Thymus (tissue), 11 donors: ENCODE data around the gene MREG. TPM values are rescaled to one million over a fixed set of nuclear protein-coding genes. Genes with fewer than 3 reads are reported as not detected.
"Not testable (repeated sequence)": the region's sequence is repeated elsewhere in the genome, so short reads cannot be mapped to it uniquely, and the experiment has no call there.

Experiments used
- DNase-seq, 9 donors: peaks; one replicate each; pipeline ENCODE4 v3.0.0-alpha.2; 2013; ENCODE audit warnings: low spot score in 9 of 9, low read depth in 6 of 9, missing footprints in 1 of 9
- H3K27ac ChIP-seq, 2 donors: one replicate each; pipeline ENCODE4 v1.5.1; 2013; ENCODE audit warnings: control low read depth in 1 of 2, low read depth in 1 of 2, low read length in 1 of 2, mild to moderate bottlenecking in 1 of 2, moderate library complexity in 1 of 2
- H3K27me3 ChIP-seq, 2 donors: one replicate each; pipeline ENCODE4 v1.5.1; 2013; ENCODE audit warnings: low read length in 1 of 2; ENCODE audit not compliant: control insufficient read depth in 2 of 2, insufficient read depth in 1 of 2
- H3K36me3 ChIP-seq, 2 donors: one replicate each; pipeline ENCODE4 v1.5.1; 2013; ENCODE audit warnings: low read length in 1 of 2, mild to moderate bottlenecking in 1 of 2, moderate library complexity in 1 of 2; ENCODE audit not compliant: control insufficient read depth in 2 of 2, insufficient read depth in 2 of 2
- H3K4me1 ChIP-seq, 2 donors: one replicate each; pipeline ENCODE4 v1.5.1; 2013; ENCODE audit warnings: low read length in 2 of 2; ENCODE audit not compliant: control insufficient read depth in 2 of 2, insufficient read depth in 2 of 2
- H3K4me3 ChIP-seq, 2 donors: one replicate each; pipeline ENCODE4 v1.5.1; 2013; ENCODE audit warnings: low read length in 2 of 2, control low read depth in 1 of 2, mild to moderate bottlenecking in 1 of 2
- H3K9me3 ChIP-seq, 2 donors: one replicate each; pipeline ENCODE4 v1.5.1; 2013; ENCODE audit warnings: low read length in 1 of 2, mild to moderate bottlenecking in 1 of 2; ENCODE audit not compliant: control insufficient read depth in 2 of 2, insufficient read depth in 1 of 2
- WGBS: extraction: QIAGEN DNeasy Blood & Tissue Kit; methylation state at CpG from one replicate; pipeline ENCODE4 v1.1.7; 2013; 5-methylcytosine and 5-hydroxymethylcytosine counted together
- polyA plus RNA-seq: library from polyadenylated mRNA; stranded (reverse); fragments of 200-250 nt; gene quantifications from one replicate; pipeline ENCODE4 v1.2.3, GENCODE V29; 2013
- total RNA-seq: library from RNA; stranded (reverse); fragments of 120-200 nt; gene quantifications from one replicate; pipeline ENCODE4 v1.2.4, GENCODE V29; 2013
- donor health status: healthy.

The MREG gene
- total and polyA plus RNA-seq, 2 donors = 16.3 to 19.7 TPM

DNA sequence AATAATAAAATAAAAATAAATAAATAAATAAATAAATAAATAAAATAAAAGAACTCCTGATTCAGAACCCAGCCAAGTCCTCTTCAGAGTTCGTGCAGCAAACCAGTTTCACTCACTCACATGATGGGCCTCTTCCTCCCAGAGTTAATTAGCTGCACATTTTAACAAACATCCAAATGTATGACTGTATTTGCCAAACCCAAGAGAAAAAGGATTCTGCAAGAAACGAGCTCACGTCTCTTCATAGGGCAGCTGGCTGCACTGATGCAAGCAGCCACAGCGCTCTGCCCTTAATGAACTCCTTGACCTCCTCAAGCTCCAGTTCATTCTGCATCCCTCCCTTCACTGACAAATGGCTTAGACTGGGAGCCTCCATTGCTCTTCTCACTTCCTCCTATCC, 55.1 kb downstream of the MREG start:
- no peaks in the 10 kb centered on the region for H3K9me3 ChIP-seq
- WGBS = 98% methylated on average over 4 of the region's 4 CpGs
- no peak overlapping the region for H3K27ac ChIP-seq
- no peaks in the 10 kb centered on the region for H3K4me1 ChIP-seq
- peaks cover 0 to 2% of the 10 kb centered on the region in 2 donors for H3K36me3 ChIP-seq
- no peaks in the 10 kb centered on the region for H3K27me3 ChIP-seq
- DNase-seq = no peak
- H3K4me3 ChIP-seq = no peak overlapping the region

DNA sequence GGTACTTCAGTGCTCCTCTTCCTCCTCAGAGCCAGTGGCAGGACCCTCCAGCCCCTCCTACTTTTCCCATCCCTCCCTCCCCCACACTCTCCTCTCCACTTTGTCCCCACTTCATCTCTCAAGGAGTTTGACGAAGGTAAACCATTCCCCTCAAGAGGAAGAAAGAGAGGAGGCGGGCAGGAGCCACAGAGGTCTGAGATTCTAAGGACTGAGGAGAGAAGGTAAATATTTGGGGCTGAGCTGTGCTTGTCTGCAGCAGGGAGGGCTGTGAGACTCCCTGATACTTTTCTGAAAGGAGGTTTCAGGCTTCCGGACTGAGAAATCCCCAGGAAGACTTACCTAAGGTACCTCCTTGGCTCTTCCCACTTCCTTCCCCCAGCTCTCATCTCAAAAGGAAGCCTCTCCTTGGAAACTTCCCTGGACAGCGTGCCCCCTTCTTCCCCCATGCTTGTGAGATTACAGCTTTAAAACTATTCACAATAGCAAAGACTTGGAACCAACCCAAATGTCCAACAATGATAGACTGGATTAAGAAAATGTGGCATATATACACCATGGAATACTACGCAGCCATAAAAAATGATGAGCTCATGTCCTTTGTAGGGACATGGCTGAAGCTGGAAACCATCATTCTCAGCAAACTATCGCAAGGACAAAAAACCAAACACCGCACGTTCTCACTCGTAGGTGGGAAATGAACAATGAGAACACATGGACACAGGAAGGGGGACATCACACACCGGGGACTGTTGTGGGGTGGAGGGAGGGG, 55.8 kb downstream of the MREG start:
- H3K27ac ChIP-seq, H3K27me3 ChIP-seq, H3K36me3 ChIP-seq, DNase-seq, H3K9me3 ChIP-seq, H3K4me3 ChIP-seq, H3K4me1 ChIP-seq: not testable (repeated sequence)
- 96% methylated on average over 10 of the region's 10 CpGs for WGBS

DNA sequence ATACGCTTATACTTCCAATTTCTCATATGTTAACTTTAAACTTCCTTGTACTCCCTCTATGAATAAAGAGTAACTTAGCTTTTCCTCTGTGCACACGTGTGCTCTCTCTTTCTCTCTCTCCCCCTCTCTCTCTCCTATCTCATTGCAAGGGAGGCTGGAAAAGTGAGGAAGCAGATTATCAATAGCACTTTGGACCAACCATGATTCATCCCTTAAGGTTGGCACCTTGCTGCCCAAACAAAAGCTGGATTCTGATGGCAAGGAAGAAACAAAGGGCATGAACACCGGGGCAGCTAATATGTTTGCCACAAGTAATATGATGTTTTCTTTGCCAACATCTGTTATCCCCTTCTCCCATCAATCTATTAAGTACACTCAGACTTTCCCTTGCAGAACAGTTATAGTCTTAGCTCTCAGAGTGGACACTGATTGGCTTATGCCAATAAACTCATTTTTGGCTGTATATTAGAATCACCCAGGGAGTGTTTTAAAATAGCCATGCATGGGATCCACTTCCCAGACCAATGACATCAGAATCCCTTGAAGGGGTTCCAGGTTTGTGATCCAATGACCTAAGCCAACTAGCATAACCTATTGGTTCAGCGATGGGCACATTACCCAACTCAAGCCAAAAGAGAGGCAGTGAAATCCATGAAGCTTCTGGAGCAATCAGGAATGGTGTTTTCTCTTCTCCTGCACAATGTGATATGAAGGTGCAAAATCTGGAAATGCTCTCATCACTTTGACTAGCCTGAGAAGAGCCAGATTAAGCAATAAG, 60.3 kb downstream of the MREG start:
- no peaks in the 10 kb centered on the region for H3K9me3 ChIP-seq
- 97% methylated on average over 4 of the region's 4 CpGs for WGBS
- no peaks in the 10 kb centered on the region for H3K27me3 ChIP-seq
- H3K27ac ChIP-seq = no peak overlapping the region
- no peaks in the 10 kb centered on the region for H3K4me1 ChIP-seq
- peaks cover 0 to 2% of the 10 kb centered on the region in 2 donors for H3K36me3 ChIP-seq
- DNase-seq = no peak
- H3K4me3 ChIP-seq = no peak overlapping the region

DNA sequence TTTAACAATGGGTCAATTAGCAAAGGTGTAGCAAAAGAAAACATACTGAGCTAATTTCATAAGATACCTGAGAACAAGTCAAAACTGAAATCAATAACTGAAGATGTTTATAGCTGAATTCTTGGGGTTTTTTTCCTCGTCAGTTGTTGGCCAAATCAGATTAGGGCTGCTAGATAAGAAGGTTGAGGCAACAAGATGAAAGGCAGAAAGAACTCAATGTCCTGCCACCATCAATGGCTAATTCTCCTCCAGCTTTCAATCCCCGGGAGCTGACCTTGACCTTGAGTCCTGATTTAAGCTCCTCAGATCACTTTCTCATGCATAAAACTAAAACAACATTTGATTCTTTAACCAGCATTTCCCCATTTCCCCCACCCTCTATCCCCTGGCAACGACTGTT, 61.8 kb downstream of the MREG start:
- Histone ChIP-seq H3K27me3 (no peaks in the 10 kb centered on the region), H3K27ac (no peak overlapping the region), H3K4me1 (no peaks in the 10 kb centered on the region), H3K4me3 (no peak overlapping the region), H3K9me3 (no peaks in the 10 kb centered on the region), H3K36me3 (no peaks in the 10 kb centered on the region)
- DNase-seq = no peak
- WGBS = 96% methylated on average over 3 of the region's 3 CpGs

DNA sequence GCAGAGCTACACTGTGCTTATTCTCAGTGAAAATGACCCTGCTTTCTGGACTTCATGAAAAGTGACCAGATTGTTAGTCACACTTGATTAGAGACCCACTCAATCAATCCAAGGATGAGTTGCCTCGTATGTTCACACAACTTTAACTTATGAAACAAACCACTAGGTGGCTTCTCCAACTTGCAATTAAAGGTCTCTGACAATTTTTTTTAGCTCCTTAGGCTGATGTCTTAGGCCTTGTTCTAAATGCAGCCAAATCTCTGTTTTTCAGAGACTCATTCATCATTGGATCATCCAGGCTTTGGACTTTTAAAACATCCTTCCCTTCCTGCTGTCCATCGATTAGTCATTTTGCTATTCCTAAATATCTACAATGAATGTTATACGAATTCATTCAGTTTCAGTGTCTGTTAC, 63.4 kb downstream of the MREG start:
- WGBS = 66% methylated on average over 3 of the region's 3 CpGs
- peak in 8 of 9 donors; percentile 13 to 76 (median 32) for DNase-seq
- H3K4me1 ChIP-seq = no peaks in the 10 kb centered on the region

DNA sequence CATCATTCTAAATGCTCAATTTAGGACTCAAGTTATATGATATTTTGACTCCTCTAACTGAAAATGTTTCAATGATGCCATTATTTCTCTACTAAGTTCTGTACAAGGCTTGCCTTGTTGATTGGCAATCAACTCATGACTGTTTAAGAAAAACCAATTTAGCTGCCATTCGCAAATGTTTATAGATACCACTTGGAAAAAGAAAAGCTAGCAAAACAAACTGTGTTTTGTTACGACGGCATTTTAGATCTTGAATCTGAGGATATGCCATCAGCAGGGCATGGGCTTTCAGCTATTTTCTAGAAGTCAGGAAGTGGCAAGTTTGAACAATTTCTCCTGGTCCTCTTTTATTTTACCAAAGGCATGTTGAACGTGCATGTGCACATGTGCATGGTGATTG, 65.3 kb downstream of the MREG start:
- Histone ChIP-seq H3K9me3 (no peaks in the 10 kb centered on the region), H3K4me3 (no peak overlapping the region), H3K4me1 (no peaks in the 10 kb centered on the region), H3K36me3 (peaks cover 3 to 7% of the 10 kb centered on the region in 2 donors), H3K27me3 (no peaks in the 10 kb centered on the region), H3K27ac (no peak overlapping the region)
- 96% methylated on average over 4 of the region's 4 CpGs for WGBS
- no peak for DNase-seq

More for the DNA sequence above, 63.4 kb downstream of the MREG start:
- Histone ChIP-seq H3K36me3 (no peaks in the 10 kb centered on the region), H3K4me3 (no peak overlapping the region), H3K27me3 (no peaks in the 10 kb centered on the region), H3K9me3 (no peaks in the 10 kb centered on the region), H3K27ac (no peak overlapping the region)

DNA sequence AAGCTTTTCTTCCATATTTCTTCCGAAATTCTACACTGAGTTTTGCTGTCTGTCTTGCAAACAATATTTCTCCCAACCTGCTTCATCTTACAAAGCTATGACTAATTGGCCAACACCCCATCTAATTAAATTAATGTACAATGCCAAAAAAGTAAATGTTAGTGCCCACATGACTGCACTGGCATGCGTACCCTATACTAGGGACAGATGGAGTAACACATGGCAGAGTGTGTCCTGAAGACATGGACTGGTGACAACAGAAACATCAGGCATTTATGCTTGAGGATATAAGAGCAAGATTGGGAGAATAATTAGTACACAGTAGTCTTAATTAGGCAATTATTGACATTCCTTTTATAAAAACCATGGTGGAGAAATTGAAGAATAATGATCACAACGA, 66.8 kb downstream of the MREG start:
- 91% methylated on average over 3 of the region's 3 CpGs for WGBS
- no peaks in the 10 kb centered on the region for H3K27me3 ChIP-seq
- no peak overlapping the region for H3K27ac ChIP-seq
- H3K4me3 ChIP-seq = no peak overlapping the region
- H3K9me3 ChIP-seq = no peaks in the 10 kb centered on the region
- no peaks in the 10 kb centered on the region for H3K4me1 ChIP-seq
- DNase-seq = no peak
- H3K36me3 ChIP-seq = peaks cover 5 to 9% of the 10 kb centered on the region in 2 donors

DNA sequence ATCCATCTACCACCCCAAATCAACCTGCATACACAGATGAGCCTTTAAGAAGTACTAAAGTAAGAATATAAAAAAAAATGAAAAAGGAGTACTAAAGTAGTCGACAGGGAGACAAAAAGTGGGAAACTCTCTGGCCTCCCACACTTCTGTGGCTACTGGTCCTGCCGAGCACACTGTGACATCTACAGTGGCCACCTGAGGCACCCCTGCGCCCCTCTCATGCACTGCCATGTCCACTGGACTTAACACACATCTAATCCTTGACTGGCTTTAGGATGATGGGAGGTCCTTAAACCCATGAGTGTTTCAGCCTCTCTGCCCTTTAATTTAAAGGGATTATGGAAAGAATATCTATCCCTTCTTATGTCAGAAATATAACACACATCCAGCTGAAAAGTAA, 71.2 kb downstream of the MREG start:
- Histone ChIP-seq H3K9me3 (no peaks in the 10 kb centered on the region), H3K4me3 (no peak overlapping the region), H3K4me1 (no peaks in the 10 kb centered on the region), H3K27ac (no peak overlapping the region), H3K36me3 (peaks cover 6 to 17% of the 10 kb centered on the region in 2 donors), H3K27me3 (no peaks in the 10 kb centered on the region)
- DNase-seq = no peak
- WGBS = 96% methylated on average over 3 of the region's 3 CpGs

DNA sequence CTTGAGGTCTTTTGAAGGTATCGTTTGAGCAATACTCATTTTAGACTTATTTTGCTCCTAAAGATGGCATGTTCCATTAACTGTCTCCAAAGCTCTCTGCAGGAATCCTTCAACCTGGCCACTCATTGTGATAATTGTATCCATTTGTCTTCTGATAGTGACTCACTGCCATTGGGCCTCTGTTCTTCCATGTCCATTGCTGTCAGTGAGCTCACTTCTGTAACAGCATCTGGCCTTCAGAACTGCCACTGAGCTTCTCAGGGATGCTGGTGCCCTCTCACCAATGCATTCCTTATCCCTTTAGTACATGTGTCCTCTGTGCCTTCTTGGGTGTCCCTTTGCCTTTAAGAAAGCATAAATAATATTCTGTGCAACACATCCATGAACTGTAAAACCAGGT, 71.6 kb downstream of the MREG start:
- H3K36me3 ChIP-seq = peaks cover 6 to 17% of the 10 kb centered on the region in 2 donors
- no peaks in the 10 kb centered on the region for H3K27me3 ChIP-seq
- no peak overlapping the region for H3K4me3 ChIP-seq
- 97% methylated on average over 1 of the region's 1 CpG for WGBS
- no peaks in the 10 kb centered on the region for H3K4me1 ChIP-seq
- no peak overlapping the region for H3K27ac ChIP-seq
- H3K9me3 ChIP-seq = no peaks in the 10 kb centered on the region
- DNase-seq = no peak
